EL (cell line): ENCODE measurements around the gene SPDYA.
A peak's percentile ranks its signal among the peaks of the same experiment; 100 is the strongest.

Experiments used
- DNase-seq: peaks from one replicate; pipeline ENCODE4 v3.0.0-alpha.2; 2016

The SPDYA gene

DNA sequence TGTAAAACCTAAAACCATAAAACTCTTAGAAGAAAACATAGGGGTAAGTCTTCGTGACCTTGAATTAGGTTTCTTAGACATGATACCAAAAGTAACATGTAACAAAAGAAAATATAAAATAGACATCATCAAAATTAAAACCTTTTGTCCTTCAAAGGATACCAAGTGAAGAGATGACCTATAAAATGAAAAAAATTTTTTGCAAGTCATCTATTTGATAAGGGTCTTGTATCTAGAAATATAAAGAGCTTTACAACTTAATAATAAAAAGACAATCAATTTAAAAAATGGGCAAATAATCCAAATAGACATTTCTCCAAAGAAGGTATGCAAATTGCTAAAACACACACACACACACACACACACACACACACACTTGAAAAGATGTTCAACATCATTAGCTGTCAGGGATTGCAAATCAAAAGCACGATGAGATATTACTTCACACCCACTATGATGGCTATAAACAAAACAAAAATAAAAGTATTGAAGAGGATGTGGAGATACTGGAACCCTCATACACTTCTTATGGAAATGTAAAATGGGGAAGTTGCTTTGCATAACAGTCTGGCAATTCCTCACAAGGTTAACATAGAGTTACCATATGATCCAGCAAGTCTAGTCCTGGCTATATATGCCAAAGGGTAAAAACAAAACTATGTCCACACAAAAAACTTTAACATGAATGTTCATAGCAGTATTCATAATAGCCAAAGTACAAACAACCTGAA, 23.3 kb downstream of the SPDYA start:
- DNase-seq: no peak

- DNase-seq: no peak
These were observed 25.1 kb downstream of the SPDYA start for GRCh38 chr2:28835781-28836180.

DNA sequence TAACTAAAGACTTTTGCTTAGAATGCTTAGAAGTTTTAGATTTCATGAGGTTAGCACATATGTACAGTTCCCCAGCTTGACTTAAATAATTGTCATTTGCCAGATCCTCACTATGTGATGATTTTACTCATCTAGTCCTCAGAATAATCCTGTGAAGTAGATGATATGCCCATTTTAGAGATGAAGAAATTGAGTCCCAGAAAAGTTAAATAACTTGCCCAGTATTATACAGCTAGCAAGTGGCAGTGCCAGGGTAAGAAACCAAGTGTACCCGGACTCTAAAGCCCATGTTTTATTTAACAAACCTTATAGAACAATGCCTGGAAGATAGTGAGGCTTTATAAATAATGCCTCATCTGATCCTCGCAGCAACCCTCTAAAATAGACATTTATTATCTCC, 28.3 kb downstream of the SPDYA start:
- no peak for DNase-seq

DNA sequence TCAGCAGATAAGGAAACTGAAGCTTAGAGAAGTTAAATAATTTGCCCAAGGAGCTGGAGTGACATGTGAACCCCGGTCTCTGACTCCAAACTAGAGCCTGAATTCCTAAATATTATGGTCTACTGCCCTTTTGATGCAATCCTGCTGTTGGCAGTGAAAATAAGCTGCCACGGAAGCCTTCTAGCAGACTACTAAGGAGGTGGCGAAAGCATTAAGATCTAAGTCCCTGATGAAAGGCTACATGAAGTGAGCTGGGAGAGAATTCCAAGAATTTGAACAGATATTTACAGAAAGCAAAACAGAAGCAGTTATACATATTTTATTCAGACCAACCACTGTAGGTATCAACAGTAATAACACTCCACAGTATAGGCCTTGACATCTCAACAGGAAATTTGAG, 31.4 kb downstream of the SPDYA start:
- no peak for DNase-seq

- peak; percentile 6 for DNase-seq
These were observed 44.6 kb downstream of the SPDYA start for GRCh38 chr2:28855193-28855592.

- no peak for DNase-seq
These were observed 45.3 kb downstream of the SPDYA start for GRCh38 chr2:28855977-28856376.

DNA sequence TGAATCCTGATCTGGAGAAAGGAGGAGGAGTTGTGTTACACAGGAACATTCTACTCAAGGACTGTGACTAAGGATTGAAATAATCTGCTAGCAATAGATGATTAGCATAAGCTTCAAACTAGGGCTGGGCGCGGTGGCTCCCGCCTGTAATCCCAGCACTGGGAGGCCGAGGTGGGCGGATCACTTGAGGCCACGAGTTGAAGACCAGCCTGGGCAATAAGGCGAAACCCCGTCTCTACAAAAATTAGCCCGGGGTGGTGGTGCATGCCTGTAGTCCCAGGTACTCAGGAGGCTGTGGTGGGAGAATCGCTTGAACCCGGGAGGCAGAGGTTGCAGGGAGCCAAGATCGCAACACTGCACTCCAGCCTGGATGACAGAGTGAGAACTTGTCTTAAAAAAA, 58.0 kb downstream of the SPDYA start:
- no peak for DNase-seq

DNA sequence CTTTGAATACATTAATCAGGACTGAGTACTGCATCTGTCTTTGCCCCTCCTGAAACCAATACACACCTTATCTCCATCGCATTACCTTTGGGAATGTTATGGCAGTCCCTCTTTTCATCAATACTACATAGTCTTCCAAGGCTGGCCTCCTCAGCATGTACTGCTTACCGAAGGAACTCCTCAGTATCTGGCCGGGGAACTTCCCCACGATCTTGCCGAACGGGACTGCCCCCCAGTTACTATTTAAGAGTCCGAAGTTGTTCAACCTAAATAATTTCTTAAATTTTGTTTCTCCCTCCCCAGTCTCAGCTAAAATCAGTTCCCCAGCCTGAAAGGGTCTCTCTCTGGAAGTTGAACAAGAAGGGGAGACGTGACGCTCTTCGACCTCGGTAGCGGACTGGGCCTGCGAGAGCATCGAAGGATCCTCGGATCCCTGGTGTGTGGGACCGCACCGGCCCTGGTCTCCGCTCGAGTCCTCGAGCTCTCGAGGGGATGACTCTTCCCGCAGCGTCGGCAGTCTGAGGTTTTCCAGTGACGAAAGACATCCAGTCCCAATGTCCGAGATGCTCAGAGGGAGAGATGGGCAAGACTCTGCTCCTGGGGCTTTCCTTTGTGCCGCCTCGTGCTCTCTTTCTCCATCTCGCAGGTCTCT, 59.0 kb downstream of the SPDYA start:
- peak; percentile 1 for DNase-seq

- peak; percentile 94 for DNase-seq
These were observed 59.7 kb downstream of the SPDYA start, which contains the start of gene TRMT61B for GRCh38 chr2:28870146-28870891. Gene TRMT61B (minus strand): TSS chr2:28870309. CDS start chr2:28870277, 32 bp downstream.

- no peak for DNase-seq
These were observed 61.0 kb downstream of the SPDYA start for GRCh38 chr2:28871620-28872019.

DNA sequence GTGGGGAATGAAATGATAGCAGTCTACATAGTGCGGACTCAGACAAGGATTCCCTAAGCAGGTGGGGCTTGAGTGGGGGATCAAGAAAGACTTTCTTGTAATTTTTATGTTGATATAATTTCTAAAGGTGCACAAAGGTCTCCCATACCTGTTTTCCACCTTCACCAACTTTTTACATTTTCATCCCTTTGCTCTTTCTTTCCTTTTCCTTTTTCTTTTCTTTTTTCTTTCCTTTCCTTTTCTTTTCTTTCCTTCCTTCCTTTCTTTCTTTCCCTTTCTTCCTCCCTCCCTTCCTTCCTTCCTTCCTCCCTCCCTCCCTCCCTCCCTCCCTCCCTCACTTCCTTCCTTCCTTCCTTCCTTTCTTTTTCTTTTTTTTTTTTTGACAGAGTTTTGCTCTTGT, 69.6 kb downstream of the SPDYA start:
- DNase-seq: no peak

DNA sequence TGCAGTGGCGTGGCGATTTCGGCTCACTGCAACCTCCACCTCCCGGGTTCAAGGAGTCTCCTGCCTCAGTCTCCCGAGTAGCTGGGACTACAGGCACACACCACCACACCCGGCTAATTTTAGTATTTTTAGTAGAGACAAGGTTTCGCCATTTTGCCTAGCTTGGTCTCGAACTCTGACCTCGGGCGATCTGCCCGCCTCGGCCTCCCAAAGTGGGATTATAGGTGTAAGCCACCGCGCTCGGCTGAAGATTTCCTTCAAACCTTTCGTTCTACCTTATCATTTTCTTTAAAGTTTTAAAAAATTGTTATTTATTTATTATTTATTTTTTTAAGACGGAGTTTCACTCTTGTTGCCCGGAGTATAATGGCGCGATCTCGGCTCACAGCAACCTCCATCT, 82.9 kb downstream of the SPDYA start:
- no peak for DNase-seq

DNA sequence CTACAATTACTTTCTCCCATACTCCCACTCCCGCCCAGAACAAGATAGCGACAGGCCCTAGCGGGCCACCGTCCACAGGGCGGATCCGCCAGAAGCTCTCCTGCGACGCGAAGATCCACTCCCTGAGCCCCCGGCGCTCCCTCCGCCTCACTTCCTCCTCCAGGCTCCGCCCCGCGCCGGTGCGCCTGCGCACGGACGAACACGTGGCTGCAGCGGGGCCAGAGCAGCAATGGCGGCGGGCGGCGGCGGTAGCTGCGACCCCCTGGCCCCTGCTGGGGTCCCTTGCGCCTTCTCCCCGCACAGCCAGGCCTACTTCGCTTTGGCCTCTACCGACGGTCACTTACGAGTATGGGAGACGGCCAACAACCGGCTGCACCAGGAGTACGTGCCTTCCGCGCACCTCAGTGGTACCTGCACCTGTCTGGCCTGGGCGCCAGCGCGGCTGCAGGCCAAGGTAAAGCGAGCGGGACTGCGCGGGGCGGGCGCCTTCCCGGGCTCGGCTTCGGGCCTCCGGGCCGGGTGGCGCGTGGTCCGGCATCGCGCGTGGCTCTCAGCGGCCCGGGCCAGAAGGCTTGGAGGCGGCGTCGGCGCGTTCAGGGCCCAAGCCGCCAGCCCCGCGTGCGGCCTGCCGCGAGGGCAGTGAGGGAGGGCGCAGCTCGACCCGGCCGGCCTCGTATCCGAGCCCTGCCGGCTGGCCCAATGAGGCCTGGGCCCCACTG, 84.0 kb downstream of the SPDYA start, which contains the start of gene WDR43:
TSS of gene WDR43 (plus strand) at position 198 of the 719 bp plus-strand sequence. CDS start at position 230, 32 bp downstream.
- peak; percentile 99 for DNase-seq

GRCh38 chr2:28895189-28895893, 84.7 kb downstream of the SPDYA start:
- DNase-seq: peak; percentile 42

GRCh38 chr2:28896906-28897305, 86.3 kb downstream of the SPDYA start:
- DNase-seq: peak; percentile 78

- no peak for DNase-seq
These were observed 87.4 kb downstream of the SPDYA start for GRCh38 chr2:28898048-28898447.
